ENCODE measurements around the gene SCYL2.

- TF ChIP-seq, protein P1, sequence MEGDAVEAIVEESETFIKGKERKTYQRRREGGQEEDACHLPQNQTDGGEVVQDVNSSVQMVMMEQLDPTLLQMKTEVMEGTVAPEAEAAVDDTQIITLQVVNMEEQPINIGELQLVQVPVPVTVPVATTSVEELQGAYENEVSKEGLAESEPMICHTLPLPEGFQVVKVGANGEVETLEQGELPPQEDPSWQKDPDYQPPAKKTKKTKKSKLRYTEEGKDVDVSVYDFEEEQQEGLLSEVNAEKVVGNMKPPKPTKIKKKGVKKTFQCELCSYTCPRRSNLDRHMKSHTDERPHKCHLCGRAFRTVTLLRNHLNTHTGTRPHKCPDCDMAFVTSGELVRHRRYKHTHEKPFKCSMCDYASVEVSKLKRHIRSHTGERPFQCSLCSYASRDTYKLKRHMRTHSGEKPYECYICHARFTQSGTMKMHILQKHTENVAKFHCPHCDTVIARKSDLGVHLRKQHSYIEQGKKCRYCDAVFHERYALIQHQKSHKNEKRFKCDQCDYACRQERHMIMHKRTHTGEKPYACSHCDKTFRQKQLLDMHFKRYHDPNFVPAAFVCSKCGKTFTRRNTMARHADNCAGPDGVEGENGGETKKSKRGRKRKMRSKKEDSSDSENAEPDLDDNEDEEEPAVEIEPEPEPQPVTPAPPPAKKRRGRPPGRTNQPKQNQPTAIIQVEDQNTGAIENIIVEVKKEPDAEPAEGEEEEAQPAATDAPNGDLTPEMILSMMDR (IDR thresholded peaks at IDR 0.05; ENCODE audit: poor library complexity, severe bottlenecking) = no peak
- TF ChIP-seq SMC3 (conservative IDR thresholded peaks at IDR 0.05; ENCODE audit: poor library complexity) (no peak), RAD21 (conservative IDR thresholded peaks at IDR 0.05) (no peak)
Measured at GRCh38 chr12:100376161-100376560, 109.2 kb downstream of the SCYL2 start.
